ENCODE data around the gene HMGCS1. TPM values are rescaled to one million over a fixed set of nuclear protein-coding genes. Genes with fewer than 3 reads are reported as not detected.

The HMGCS1 gene
- total RNA-seq, 5 donors from 2014 or later (not counting 1 experiment from before 2014, with no cell fraction given), result 29.2 to 49.1 (median 36.2) TPM

- ATAC-seq (replicated peaks in 1 of 4), result no peak
- H3K27ac ChIP-seq (ENCODE audit: low read length), result no peak overlapping the region
- CTCF ChIA-PET, result interaction anchor here in 1 of 2 donors (0.6 kb wide), 1 partner anchor 18 kb away, joined by 4 read pairs; no protein-coding TSS in a partner anchor
Observed at GRCh38 chr5:43258116-43258515, 55.1 kb downstream of the HMGCS1 start.

DNA sequence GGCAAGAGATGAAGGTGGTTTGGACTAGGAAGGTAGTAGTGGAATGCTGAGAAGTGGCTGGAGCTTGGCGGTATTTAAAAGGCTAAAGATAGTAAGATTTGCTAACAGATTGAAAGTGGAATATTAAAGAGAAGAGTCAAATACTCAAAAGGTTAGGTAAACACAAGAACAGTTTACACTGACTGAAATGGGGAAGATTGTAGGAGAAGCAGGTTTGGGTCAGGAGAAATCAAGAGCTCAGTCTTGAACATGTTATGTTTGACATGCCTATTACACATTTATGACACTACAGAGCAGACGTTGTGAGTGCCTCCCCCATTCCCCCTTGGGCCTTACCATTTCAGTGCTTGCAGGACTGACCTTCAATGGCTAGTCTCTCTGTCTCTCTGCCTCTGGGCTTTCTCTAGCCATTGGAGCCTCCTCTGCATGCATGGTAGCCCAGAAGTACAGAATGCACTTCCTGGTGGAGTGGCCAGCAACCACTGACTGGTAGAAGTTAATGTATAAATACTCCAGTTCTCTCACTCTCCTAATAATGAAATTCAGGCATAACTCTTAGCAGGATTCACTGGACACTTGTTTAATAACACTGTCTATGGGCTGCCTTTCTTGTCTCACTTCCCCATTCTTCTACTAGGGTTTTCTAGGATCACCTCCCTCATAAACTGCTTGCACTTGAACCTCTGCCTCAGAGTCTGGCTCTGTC is 56.8 kb downstream of the HMGCS1 start:
- DNase-seq, result no peak
- H3K36me3 ChIP-seq (ENCODE audit: control insufficient read depth in 2 of 2, extremely low read depth in 1 of 2, insufficient read depth in 1 of 2, low read length in 1 of 2), result no peaks in the 10 kb centered on the region
- Mint-ChIP-seq H3K4me1 (peaks cover 0 to 3% (median 0%) of the 10 kb centered on the region in 3 donors), H3K27ac (no peak overlapping the region), H3K9me3 (no peaks in the 10 kb centered on the region), H3K27me3 (peaks cover 16% of the 10 kb centered on the region in 2 donors), H3K4me3 (no peak overlapping the region), H3K36me3 (no peaks in the 10 kb centered on the region)
- no peaks in the 10 kb centered on the region for H3K4me1 ChIP-seq (ENCODE audit: control insufficient read depth in 1 of 2, extremely low read depth in 1 of 2, insufficient read depth in 2 of 2, low read length in 2 of 2)
- H3K27me3 ChIP-seq (replicated peaks in 1 of 2; ENCODE audit: control insufficient read depth in 2 of 2, extremely low read depth in 1 of 2, insufficient read depth in 2 of 2, low read length in 1 of 2), result peaks cover 0 to 2% of the 10 kb centered on the region in 2 experiments
- no peak overlapping the region for H3K27ac ChIP-seq (ENCODE audit: low read length)
- WGBS (ENCODE audit: insufficient coverage), result 100% methylated on average over 1 of the region's 2 CpGs
- no peaks in the 10 kb centered on the region for H3K9me3 ChIP-seq
- CTCF ChIA-PET, result interaction anchor here in 1 of 2 donors (0.7 kb wide), 1 partner anchor 506 kb away, joined by 6 read pairs; no protein-coding TSS in a partner anchor
- H3K4me3 ChIP-seq (ENCODE audit: control insufficient read depth in 1 of 2, extremely low read depth in 1 of 2, low read length in 1 of 2), result no peak overlapping the region
- POLR2A ChIA-PET, result no interaction called here
- no peak for ATAC-seq (replicated peaks in 1 of 4)

More at GRCh38 chr5:43258116-43258515, 55.1 kb downstream of the HMGCS1 start:
- Histone ChIP-seq H3K4me3 (ENCODE audit: control insufficient read depth in 1 of 2, extremely low read depth in 1 of 2, low read length in 1 of 2) (no peak overlapping the region), H3K4me1 (ENCODE audit: control insufficient read depth in 1 of 2, extremely low read depth in 1 of 2, insufficient read depth in 2 of 2, low read length in 2 of 2) (no peaks in the 10 kb centered on the region), H3K27me3 (replicated peaks in 1 of 2; ENCODE audit: control insufficient read depth in 2 of 2, extremely low read depth in 1 of 2, insufficient read depth in 2 of 2, low read length in 1 of 2) (no peaks in the 10 kb centered on the region), H3K36me3 (ENCODE audit: control insufficient read depth in 2 of 2, extremely low read depth in 1 of 2, insufficient read depth in 1 of 2, low read length in 1 of 2) (no peaks in the 10 kb centered on the region), H3K9me3 (no peaks in the 10 kb centered on the region)
- DNase-seq, result no peak
- H3K27ac Mint-ChIP-seq, result no peak overlapping the region
- no peaks in the 10 kb centered on the region for H3K36me3 Mint-ChIP-seq
- WGBS (ENCODE audit: insufficient coverage), result 83% methylated on average over 1 of the region's 1 CpG
- peaks cover 0 to 3% (median 0%) of the 10 kb centered on the region in 3 donors for H3K4me1 Mint-ChIP-seq
- H3K27me3 Mint-ChIP-seq, result peaks cover 22 to 27% of the 10 kb centered on the region in 2 donors
- H3K4me3 Mint-ChIP-seq, result no peak overlapping the region
- peaks cover 0 to 6% (median 2%) of the 10 kb centered on the region in 3 donors for H3K9me3 Mint-ChIP-seq
- POLR2A ChIA-PET, result no interaction called here

GRCh38 chr5:43255704-43256103 is 57.5 kb downstream of the HMGCS1 start:
- Histone ChIP-seq H3K27ac (ENCODE audit: low read length) (no peak overlapping the region), H3K9me3 (no peaks in the 10 kb centered on the region), H3K4me1 (ENCODE audit: control insufficient read depth in 1 of 2, extremely low read depth in 1 of 2, insufficient read depth in 2 of 2, low read length in 2 of 2) (no peaks in the 10 kb centered on the region), H3K4me3 (ENCODE audit: control insufficient read depth in 1 of 2, extremely low read depth in 1 of 2, low read length in 1 of 2) (no peak overlapping the region), H3K36me3 (ENCODE audit: control insufficient read depth in 2 of 2, extremely low read depth in 1 of 2, insufficient read depth in 1 of 2, low read length in 1 of 2) (no peaks in the 10 kb centered on the region), H3K27me3 (replicated peaks in 1 of 2; ENCODE audit: control insufficient read depth in 2 of 2, extremely low read depth in 1 of 2, insufficient read depth in 2 of 2, low read length in 1 of 2) (peaks cover 0 to 2% of the 10 kb centered on the region in 2 experiments)
- H3K36me3 Mint-ChIP-seq, result no peaks in the 10 kb centered on the region
- H3K27ac Mint-ChIP-seq, result no peak overlapping the region
- POLR2A ChIA-PET, result no interaction called here
- peaks cover 0 to 3% (median 0%) of the 10 kb centered on the region in 3 donors for H3K4me1 Mint-ChIP-seq
- H3K4me3 Mint-ChIP-seq, result no peak overlapping the region
- ATAC-seq (replicated peaks in 1 of 4) (no peak), DNase-seq (no peak)
- CTCF ChIA-PET, result no interaction called here
- H3K9me3 Mint-ChIP-seq, result no peaks in the 10 kb centered on the region
- H3K27me3 Mint-ChIP-seq, result peaks cover 16% of the 10 kb centered on the region in 2 donors
- WGBS (ENCODE audit: insufficient coverage), result 91% methylated on average over 2 of the region's 2 CpGs

DNA sequence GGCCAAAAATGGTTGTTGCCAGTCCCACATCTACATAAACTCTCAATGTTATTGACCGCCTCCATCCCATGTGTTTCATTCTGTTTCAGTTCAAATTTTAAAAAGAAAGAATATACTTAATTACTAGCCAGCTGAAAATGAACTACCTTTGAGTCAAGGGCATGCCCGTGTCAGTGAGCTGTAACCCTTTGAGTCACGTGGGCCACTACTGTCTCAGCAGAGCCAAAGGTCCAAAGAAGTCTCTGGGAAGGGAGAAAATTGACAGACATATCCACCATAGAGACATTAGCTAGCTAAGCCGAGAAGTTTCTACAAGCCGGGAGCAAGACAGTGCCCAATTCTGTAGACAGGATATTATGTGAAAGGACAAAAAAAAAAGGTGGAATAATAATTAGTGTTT is 61.5 kb downstream of the HMGCS1 start:
- no peaks in the 10 kb centered on the region for H3K9me3 ChIP-seq
- Mint-ChIP-seq H3K4me1 (no peaks in the 10 kb centered on the region), H3K4me3 (no peak overlapping the region), H3K27me3 (peaks cover 12 to 18% of the 10 kb centered on the region in 2 donors), H3K36me3 (no peaks in the 10 kb centered on the region), H3K27ac (no peak overlapping the region), H3K9me3 (no peaks in the 10 kb centered on the region)
- no peak overlapping the region for H3K4me3 ChIP-seq (ENCODE audit: control insufficient read depth in 1 of 2, extremely low read depth in 1 of 2, low read length in 1 of 2)
- peaks cover 0 to 2% of the 10 kb centered on the region in 2 experiments for H3K27me3 ChIP-seq (replicated peaks in 1 of 2; ENCODE audit: control insufficient read depth in 2 of 2, extremely low read depth in 1 of 2, insufficient read depth in 2 of 2, low read length in 1 of 2)
- WGBS (ENCODE audit: insufficient coverage), result no CpG with 5 or more reads among the region's 5 CpGs
- no peak overlapping the region for H3K27ac ChIP-seq (ENCODE audit: low read length)
- H3K36me3 ChIP-seq (ENCODE audit: control insufficient read depth in 2 of 2, extremely low read depth in 1 of 2, insufficient read depth in 1 of 2, low read length in 1 of 2), result no peaks in the 10 kb centered on the region
- DNase-seq (no peak), ATAC-seq (replicated peaks in 1 of 4) (no peak)
- no peaks in the 10 kb centered on the region for H3K4me1 ChIP-seq (ENCODE audit: control insufficient read depth in 1 of 2, extremely low read depth in 1 of 2, insufficient read depth in 2 of 2, low read length in 2 of 2)
- ChIA-PET CTCF (no interaction called here), POLR2A (no interaction called here)

DNA sequence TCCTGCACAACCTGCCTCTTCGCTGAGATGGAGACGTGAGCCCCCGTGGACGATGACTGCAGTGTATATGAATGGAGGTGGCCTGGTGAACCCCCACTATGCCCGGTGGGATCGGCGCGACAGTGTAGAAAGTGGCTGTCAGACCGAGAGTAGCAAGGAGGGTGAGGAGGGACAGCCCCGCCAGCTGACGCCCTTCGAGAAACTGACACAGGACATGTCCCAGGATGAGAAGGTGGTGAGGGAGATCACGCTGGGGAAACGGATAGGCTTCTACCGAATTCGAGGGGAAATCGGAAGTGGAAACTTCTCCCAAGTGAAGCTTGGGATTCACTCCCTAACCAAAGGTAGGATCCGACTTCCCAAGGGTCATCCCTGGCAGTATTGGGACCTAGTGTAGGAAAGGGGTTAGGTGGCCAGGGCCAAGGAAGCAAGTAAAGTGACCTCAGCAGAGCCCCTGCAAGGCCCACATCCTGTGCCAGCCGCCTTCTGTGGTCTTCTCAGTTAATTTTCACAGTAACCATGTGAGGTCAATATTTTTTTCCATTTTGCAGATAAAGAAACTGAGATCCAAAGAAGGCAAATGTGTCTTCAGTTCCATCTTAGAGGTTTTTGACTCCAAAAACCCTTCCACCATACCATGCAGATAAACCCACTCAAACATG is 67.4 kb downstream of the HMGCS1 start:
- no peaks in the 10 kb centered on the region for H3K4me1 Mint-ChIP-seq
- CTCF ChIA-PET, result interaction anchor here in 1 of 2 donors (0.6 kb wide), 1 partner anchor 138 kb away, joined by 5 read pairs; no protein-coding TSS in a partner anchor
- POLR2A ChIA-PET, result no interaction called here
- no peaks in the 10 kb centered on the region for H3K9me3 ChIP-seq
- H3K4me1 ChIP-seq (ENCODE audit: control insufficient read depth in 1 of 2, extremely low read depth in 1 of 2, insufficient read depth in 2 of 2, low read length in 2 of 2), result peaks cover 0 to 4% of the 10 kb centered on the region in 2 experiments
- DNase-seq (no peak), ATAC-seq (replicated peaks in 1 of 4) (no peak)
- H3K27me3 Mint-ChIP-seq, result peaks cover 4 to 46% of the 10 kb centered on the region in 2 donors
- H3K4me3 ChIP-seq (ENCODE audit: control insufficient read depth in 1 of 2, extremely low read depth in 1 of 2, low read length in 1 of 2), result no peak overlapping the region
- 74% methylated on average over 12 of the region's 19 CpGs for WGBS (ENCODE audit: insufficient coverage)
- H3K36me3 Mint-ChIP-seq, result no peaks in the 10 kb centered on the region
- no peak overlapping the region for H3K4me3 Mint-ChIP-seq
- no peak overlapping the region for H3K27ac ChIP-seq (ENCODE audit: low read length)
- H3K27me3 ChIP-seq (replicated peaks in 1 of 2; ENCODE audit: control insufficient read depth in 2 of 2, extremely low read depth in 1 of 2, insufficient read depth in 2 of 2, low read length in 1 of 2), result peaks cover 0 to 19% of the 10 kb centered on the region in 2 experiments
- H3K27ac Mint-ChIP-seq, result no peak overlapping the region
- no peaks in the 10 kb centered on the region for H3K36me3 ChIP-seq (ENCODE audit: control insufficient read depth in 2 of 2, extremely low read depth in 1 of 2, insufficient read depth in 1 of 2, low read length in 1 of 2)
- no peaks in the 10 kb centered on the region for H3K9me3 Mint-ChIP-seq

- H3K27ac ChIP-seq (ENCODE audit: low read length), result no peak overlapping the region
- POLR2A ChIA-PET, result interaction anchor here in 1 of 2 donors (0.7 kb wide), 1 partner anchor 207 kb away, joined by 3 read pairs; no protein-coding TSS in a partner anchor
- no peaks in the 10 kb centered on the region for H3K4me1 Mint-ChIP-seq
Observed at GRCh38 chr5:43244823-43245565, 68.2 kb downstream of the HMGCS1 start.

More at GRCh38 chr5:43244823-43245565, 68.2 kb downstream of the HMGCS1 start:
- peaks cover 8 to 50% of the 10 kb centered on the region in 2 donors for H3K27me3 Mint-ChIP-seq
- DNase-seq, result no peak
- H3K27ac Mint-ChIP-seq, result no peak overlapping the region
- H3K4me3 ChIP-seq (ENCODE audit: control insufficient read depth in 1 of 2, extremely low read depth in 1 of 2, low read length in 1 of 2), result no peak overlapping the region
- no peaks in the 10 kb centered on the region for H3K36me3 Mint-ChIP-seq
- peaks cover 0 to 19% of the 10 kb centered on the region in 2 experiments for H3K27me3 ChIP-seq (replicated peaks in 1 of 2; ENCODE audit: control insufficient read depth in 2 of 2, extremely low read depth in 1 of 2, insufficient read depth in 2 of 2, low read length in 1 of 2)
- ATAC-seq (replicated peaks in 1 of 4), result no peak
- 60% methylated on average over 5 of the region's 11 CpGs for whole genome bisulfite sequencing (ENCODE audit: insufficient coverage)
- CTCF ChIA-PET, result no interaction called here
- H3K36me3 ChIP-seq (ENCODE audit: control insufficient read depth in 2 of 2, extremely low read depth in 1 of 2, insufficient read depth in 1 of 2, low read length in 1 of 2), result no peaks in the 10 kb centered on the region
- H3K4me3 Mint-ChIP-seq, result no peak overlapping the region
- no peaks in the 10 kb centered on the region for H3K9me3 Mint-ChIP-seq
- no peaks in the 10 kb centered on the region for H3K9me3 ChIP-seq
- H3K4me1 ChIP-seq (ENCODE audit: control insufficient read depth in 1 of 2, extremely low read depth in 1 of 2, insufficient read depth in 2 of 2, low read length in 2 of 2), result peaks cover 0 to 4% of the 10 kb centered on the region in 2 experiments

Data from T-cell (primary cell).